Measurements from ENCODE around the gene CARS1.

DNA sequence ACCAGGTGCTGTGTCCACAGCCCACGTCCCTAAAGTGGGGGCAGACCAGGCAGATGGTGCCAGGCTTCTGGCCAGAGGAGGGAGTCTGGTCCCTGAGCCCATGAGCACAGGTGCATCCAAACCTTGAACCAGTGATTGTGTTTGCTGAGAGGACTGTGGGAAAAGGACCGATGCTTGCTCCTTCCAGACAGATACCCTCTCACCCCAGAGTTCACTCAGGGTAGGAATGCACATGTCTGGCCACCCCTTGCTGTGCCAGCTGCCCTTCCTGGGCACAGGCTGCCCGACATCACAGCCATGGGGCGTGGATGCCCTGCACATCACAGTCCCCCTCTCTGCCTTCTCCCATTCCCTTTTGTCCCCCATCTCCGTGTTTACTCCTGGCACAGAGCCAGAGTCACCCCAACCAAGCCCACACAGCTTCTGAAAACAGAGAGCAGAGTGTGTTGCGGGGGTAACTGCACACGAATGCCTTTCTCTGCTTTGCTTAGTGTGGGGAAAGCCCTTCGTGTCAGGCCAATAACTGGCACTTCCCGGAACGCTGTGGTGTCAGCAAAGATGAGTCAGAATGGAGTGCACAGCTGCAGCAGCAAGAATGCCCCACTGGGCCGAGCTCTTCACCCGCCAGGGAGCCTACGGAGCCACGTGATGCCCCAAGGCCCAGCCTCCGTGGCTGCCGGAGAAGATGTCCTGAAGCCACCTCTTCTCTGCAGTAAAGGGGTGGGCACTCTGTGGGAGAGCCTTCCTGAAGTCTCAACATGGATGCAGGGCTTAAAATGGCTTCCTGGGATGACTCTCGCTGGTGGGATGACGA, 7.6 kb downstream of the CARS1 start:
- TF ChIP-seq, protein P1, sequence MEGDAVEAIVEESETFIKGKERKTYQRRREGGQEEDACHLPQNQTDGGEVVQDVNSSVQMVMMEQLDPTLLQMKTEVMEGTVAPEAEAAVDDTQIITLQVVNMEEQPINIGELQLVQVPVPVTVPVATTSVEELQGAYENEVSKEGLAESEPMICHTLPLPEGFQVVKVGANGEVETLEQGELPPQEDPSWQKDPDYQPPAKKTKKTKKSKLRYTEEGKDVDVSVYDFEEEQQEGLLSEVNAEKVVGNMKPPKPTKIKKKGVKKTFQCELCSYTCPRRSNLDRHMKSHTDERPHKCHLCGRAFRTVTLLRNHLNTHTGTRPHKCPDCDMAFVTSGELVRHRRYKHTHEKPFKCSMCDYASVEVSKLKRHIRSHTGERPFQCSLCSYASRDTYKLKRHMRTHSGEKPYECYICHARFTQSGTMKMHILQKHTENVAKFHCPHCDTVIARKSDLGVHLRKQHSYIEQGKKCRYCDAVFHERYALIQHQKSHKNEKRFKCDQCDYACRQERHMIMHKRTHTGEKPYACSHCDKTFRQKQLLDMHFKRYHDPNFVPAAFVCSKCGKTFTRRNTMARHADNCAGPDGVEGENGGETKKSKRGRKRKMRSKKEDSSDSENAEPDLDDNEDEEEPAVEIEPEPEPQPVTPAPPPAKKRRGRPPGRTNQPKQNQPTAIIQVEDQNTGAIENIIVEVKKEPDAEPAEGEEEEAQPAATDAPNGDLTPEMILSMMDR (IDR thresholded peaks at IDR 0.05; ENCODE audit: low read depth, low read length, poor library complexity, severe bottlenecking), result no peak
- no peak for TF ChIP-seq EZH2phosphoT487 (IDR thresholded peaks at IDR 0.05; ENCODE audit: borderline replicate concordance, low read length)

All from DOHH2 (cell line).